Kidney glomerular epithelial cell (primary cell): Measurements from ENCODE around the gene EDC3.
"Not testable (repeated sequence)": the region's sequence is repeated elsewhere in the genome, so short reads cannot be mapped to it uniquely, and the experiment has no call there.

ENCODE experiments used
- DNase-seq: peaks from one replicate; lab custom pipeline; 2025; lab: John Stamatoyannopoulos, UW

EDC3 gene

GRCh38 chr15:74608786-74609185, 87.0 kb downstream of the EDC3 start:
- DNase-seq = no peak

- no peak for DNase-seq
These were observed 90.1 kb downstream of the EDC3 start for GRCh38 chr15:74605795-74606150.

- DNase-seq = no peak
These were observed 90.6 kb downstream of the EDC3 start for GRCh38 chr15:74604983-74605794.

GRCh38 chr15:74603789-74604705, 91.8 kb downstream of the EDC3 start:
- no peak for DNase-seq

- DNase-seq = no peak
These were observed 92.6 kb downstream of the EDC3 start for GRCh38 chr15:74603026-74603788.

- DNase-seq = no peak
These were observed 96.7 kb downstream of the EDC3 start for GRCh38 chr15:74599156-74599555.

GRCh38 chr15:74598126-74598842, 97.5 kb downstream of the EDC3 start:
- peak; percentile 87 for DNase-seq

GRCh38 chr15:74597146-74597705, 98.6 kb downstream of the EDC3 start:
- DNase-seq = not testable (repeated sequence)

GRCh38 chr15:74596736-74597135, 99.1 kb downstream of the EDC3 start:
- DNase-seq = not testable (repeated sequence)

- no peak for DNase-seq
These were observed 100.6 kb downstream of the EDC3 start for GRCh38 chr15:74595271-74595670.

GRCh38 chr15:74594455-74594854, 101.4 kb downstream of the EDC3 start:
- DNase-seq = no peak

GRCh38 chr15:74593122-74593521, 102.7 kb downstream of the EDC3 start:
- no peak for DNase-seq

- DNase-seq = no peak
These were observed 103.6 kb downstream of the EDC3 start for GRCh38 chr15:74592222-74592621.

- no peak for DNase-seq
These were observed 106.0 kb downstream of the EDC3 start for GRCh38 chr15:74589826-74590225.

- no peak for DNase-seq
These were observed 110.0 kb downstream of the EDC3 start for GRCh38 chr15:74585857-74586256.

- no peak for DNase-seq
These were observed 110.6 kb downstream of the EDC3 start for GRCh38 chr15:74585191-74585590.

- no peak for DNase-seq
These were observed 111.0 kb downstream of the EDC3 start for GRCh38 chr15:74584779-74585178.

GRCh38 chr15:74584204-74584603, 111.6 kb downstream of the EDC3 start:
- no peak for DNase-seq
